HEK293 (cell line): Measurements from ENCODE around the gene NFATC3.

ENCODE experiments used
- HOXA7 ChIP-seq: sonication (generic); formaldehyde crosslinking; IDR thresholded peaks from 2 replicates; pipeline ENCODE4 v1.8.1; 2022; ENCODE audit warnings: missing genetic modification reagents, borderline replicate concordance
- KLF17 ChIP-seq: fragments of 450-650 bp; formaldehyde crosslinking; IDR thresholded peaks from 2 replicates; pipeline ENCODE4 v1.5.1; 2016; ENCODE audit warnings: missing biosample characterization, missing genetic modification characterization
- ZNF654 ChIP-seq: fragments of 450-650 bp; formaldehyde crosslinking; IDR thresholded peaks from 2 replicates; pipeline ENCODE4 v1.5.1; 2016; ENCODE audit warnings: low read depth, missing biosample characterization, missing genetic modification characterization
- ZNF664 ChIP-seq: fragments of 450-650 bp; formaldehyde crosslinking; IDR thresholded peaks from 2 replicates; pipeline ENCODE4 v1.5.1; 2016; ENCODE audit warnings: missing biosample characterization, missing genetic modification characterization
- ZNF785 ChIP-seq: fragments of 450-650 bp; formaldehyde crosslinking; IDR thresholded peaks from 2 replicates; pipeline ENCODE4 v1.5.1; 2016; ENCODE audit warnings: missing biosample characterization, missing genetic modification characterization
- ZSCAN5A ChIP-seq: fragments of 450-650 bp; formaldehyde crosslinking; IDR thresholded peaks from 2 replicates; pipeline ENCODE4 v1.5.1; 2016; ENCODE audit warnings: missing biosample characterization, missing genetic modification characterization

The NFATC3 gene

GRCh38 chr16:68276223-68276622 is 191.1 kb downstream of the NFATC3 start (continued):
- TF ChIP-seq ZNF785 (tag by site-specific recombination) (no peak), ZNF664 (tag by site-specific recombination) (no peak), ZSCAN5A (no peak), ZNF654 (no peak), KLF17 (tag by site-specific recombination) (no peak), HOXA7 (no peak)
